Measurements from ENCODE around the gene TMC3. TPM values are rescaled to one million over a fixed set of nuclear protein-coding genes. Genes with fewer than 3 reads are reported as not detected.

Gene TMC3
- total and polyA plus RNA-seq, 12 donors = 0.03 to 0.08 (median 0.04) TPM; not detected in 9

DNA sequence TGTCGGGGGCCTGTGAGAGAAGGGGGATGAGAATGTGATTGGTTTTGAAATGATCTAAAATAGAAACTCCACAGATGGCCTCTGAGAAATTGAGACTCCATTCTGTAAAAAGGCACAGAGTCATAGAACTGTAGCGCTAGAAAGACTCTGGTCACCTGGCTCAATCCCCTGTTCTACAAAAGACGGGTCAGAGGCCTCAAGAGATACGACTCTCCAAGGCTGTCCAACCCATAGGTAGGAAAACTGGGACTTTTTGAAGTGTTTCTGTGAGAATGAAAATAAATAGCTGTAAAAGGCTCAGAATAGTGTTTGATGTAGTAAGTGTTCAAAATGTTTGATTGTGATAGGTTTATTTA, 11.7 kb upstream of the TMC3 start:
- intact Hi-C loops (cut with DNase I) = no loop called here
- Histone ChIP-seq H3K36me3 (replicated peaks in 1 of 2) (no peaks in the 10 kb centered on the region), H3K4me1 (replicated peaks in 1 of 2) (no peaks in the 10 kb centered on the region), H3K27me3 (no peaks in the 10 kb centered on the region), H3K4me3 (no peak overlapping the region), H3K9me3 (replicated peaks in 1 of 3) (no peaks in the 10 kb centered on the region), H3K27ac (no peak overlapping the region)
- DNase-seq = no peak
- TF ChIP-seq POLR2A (IDR thresholded peaks at IDR 0.05) = no peak
- TF ChIP-seq, protein P1, sequence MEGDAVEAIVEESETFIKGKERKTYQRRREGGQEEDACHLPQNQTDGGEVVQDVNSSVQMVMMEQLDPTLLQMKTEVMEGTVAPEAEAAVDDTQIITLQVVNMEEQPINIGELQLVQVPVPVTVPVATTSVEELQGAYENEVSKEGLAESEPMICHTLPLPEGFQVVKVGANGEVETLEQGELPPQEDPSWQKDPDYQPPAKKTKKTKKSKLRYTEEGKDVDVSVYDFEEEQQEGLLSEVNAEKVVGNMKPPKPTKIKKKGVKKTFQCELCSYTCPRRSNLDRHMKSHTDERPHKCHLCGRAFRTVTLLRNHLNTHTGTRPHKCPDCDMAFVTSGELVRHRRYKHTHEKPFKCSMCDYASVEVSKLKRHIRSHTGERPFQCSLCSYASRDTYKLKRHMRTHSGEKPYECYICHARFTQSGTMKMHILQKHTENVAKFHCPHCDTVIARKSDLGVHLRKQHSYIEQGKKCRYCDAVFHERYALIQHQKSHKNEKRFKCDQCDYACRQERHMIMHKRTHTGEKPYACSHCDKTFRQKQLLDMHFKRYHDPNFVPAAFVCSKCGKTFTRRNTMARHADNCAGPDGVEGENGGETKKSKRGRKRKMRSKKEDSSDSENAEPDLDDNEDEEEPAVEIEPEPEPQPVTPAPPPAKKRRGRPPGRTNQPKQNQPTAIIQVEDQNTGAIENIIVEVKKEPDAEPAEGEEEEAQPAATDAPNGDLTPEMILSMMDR (IDR thresholded peaks at IDR 0.05) = no peak
- 86 to 90% (median 89%) methylated on average over 4 of the region's 4 CpGs for WGBS, 4 donors

DNA sequence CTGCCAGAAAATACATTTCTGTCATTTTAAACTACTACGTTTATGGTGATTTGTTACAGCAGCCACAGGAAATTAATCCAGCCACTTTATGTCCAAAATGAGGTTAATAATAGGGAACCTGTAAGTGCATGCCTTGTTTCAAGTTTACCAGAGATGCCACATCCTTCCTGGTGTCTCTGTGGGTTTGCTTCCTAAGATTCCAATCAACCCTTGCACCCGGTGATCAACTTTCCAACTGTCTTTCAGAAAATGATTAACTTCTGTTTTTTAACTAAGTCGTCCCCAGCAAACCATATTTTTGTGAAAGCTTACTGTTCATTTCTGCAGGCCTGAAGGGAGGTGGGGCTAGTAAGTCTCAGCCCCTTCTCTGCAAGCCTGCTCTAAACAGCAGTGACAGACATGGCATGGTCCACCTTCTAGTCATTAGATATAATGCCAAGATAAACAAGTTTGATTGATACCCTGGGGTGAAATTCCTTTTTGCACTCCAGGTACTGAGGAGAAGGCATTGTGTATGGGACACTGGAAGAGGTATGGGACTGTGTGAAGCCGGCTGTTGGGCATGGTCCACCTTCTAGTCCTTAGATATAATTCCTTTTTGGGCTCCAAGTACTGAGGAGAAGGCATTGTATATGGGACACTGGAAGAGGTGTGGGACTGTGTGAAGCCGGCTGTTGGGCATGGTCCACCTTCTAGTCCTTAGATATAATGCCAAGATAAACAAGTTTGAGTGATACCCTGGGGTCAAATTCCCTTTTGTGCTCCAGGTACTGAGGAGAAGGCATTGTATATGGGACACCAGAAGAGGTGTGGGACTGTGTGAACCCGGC, 11.1 kb upstream of the TMC3 start:
- intact Hi-C loops (cut with DNase I) = no loop called here
- no peak for DNase-seq
- Histone ChIP-seq H3K4me1 (replicated peaks in 1 of 2) (no peaks in the 10 kb centered on the region), H3K4me3 (no peak overlapping the region), H3K27me3 (no peaks in the 10 kb centered on the region), H3K9me3 (replicated peaks in 1 of 3) (no peaks in the 10 kb centered on the region), H3K27ac (no peak overlapping the region), H3K36me3 (replicated peaks in 1 of 2) (no peaks in the 10 kb centered on the region)
- WGBS, 4 donors = 73 to 81% (median 77%) methylated on average over 6 of the region's 6 CpGs
- TF ChIP-seq POLR2A (IDR thresholded peaks at IDR 0.05) = no peak
- TF ChIP-seq, protein P1 (IDR thresholded peaks at IDR 0.05) = no peak

DNA sequence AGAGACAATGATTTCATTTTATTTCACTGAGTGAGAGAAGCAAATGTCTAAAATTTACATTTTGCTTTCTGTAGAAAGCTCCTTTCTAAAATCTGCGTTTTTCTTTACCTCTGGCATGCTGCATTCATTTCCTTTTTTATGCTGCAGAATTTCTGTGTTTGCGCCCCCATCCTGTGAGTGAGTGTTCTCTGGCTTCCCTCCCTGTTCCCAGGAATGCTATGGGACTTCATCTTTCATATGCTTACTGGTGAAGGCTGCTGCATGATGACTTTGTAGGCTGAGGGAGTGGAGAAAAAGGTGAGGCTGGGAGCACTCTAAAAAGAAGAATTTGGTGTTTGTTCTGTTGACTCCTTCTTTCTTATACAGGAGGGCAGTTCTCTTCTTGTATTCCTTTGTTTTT, 7.7 kb upstream of the TMC3 start:
- Histone ChIP-seq H3K9me3 (replicated peaks in 1 of 3) (no peaks in the 10 kb centered on the region), H3K4me1 (replicated peaks in 1 of 2) (no peaks in the 10 kb centered on the region), H3K27ac (no peak overlapping the region), H3K27me3 (no peaks in the 10 kb centered on the region), H3K4me3 (no peak overlapping the region), H3K36me3 (replicated peaks in 1 of 2) (no peaks in the 10 kb centered on the region)
- intact Hi-C loops (cut with DNase I) = no loop called here
- no peak for TF ChIP-seq POLR2A (IDR thresholded peaks at IDR 0.05)
- TF ChIP-seq, protein P1 (IDR thresholded peaks at IDR 0.05) = no peak
- 58 to 66% (median 60%) methylated on average over 2 of the region's 2 CpGs for WGBS, 4 donors
- no peak for DNase-seq

DNA sequence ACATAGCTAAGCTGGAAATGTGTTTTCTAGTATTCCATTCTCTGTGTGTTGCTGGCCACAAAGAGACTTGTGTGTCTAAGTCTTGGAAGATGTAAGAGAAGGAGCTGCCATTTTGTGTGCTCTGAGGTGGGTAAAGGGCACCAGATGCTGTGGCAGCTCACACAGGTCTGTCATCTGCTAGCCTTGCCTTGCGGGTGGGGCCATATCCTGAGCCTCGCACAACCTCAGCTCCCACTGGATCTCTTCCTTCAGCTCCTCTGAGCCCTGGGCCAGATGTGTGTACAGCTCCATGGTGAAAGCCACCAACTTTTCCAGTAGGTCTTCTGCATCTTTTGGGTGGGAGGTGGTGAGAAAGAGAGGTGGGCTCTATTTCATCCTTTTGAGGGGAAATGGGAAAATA, 6.7 kb upstream of the TMC3 start:
- 78 to 100% (median 81%) methylated on average over 2 of the region's 2 CpGs for WGBS, 4 donors
- Histone ChIP-seq H3K4me1 (replicated peaks in 1 of 2) (no peaks in the 10 kb centered on the region), H3K27ac (no peak overlapping the region), H3K9me3 (replicated peaks in 1 of 3) (no peaks in the 10 kb centered on the region), H3K27me3 (no peaks in the 10 kb centered on the region), H3K36me3 (replicated peaks in 1 of 2) (no peaks in the 10 kb centered on the region), H3K4me3 (no peak overlapping the region)
- no peak for DNase-seq
- intact Hi-C loops (cut with DNase I) = no loop called here
- TF ChIP-seq, protein P1 (IDR thresholded peaks at IDR 0.05) = no peak
- no peak for TF ChIP-seq POLR2A (IDR thresholded peaks at IDR 0.05)

Measured in adrenal gland (tissue), 12 donors.